Amygdala (tissue), 56 donors: Measurements from ENCODE around the gene EEF1A2.
A peak's percentile ranks its signal among the peaks of the same experiment; 100 is the strongest.

Source experiments
- DNase-seq, 56 donors: peaks; one replicate each; lab custom pipeline; 2025; lab: John Stamatoyannopoulos, UW

Gene EEF1A2

GRCh38 chr20:63501818-63502670 is 3.2 kb upstream of the EEF1A2 start:
- peak in 36 of 56 donors; percentile 5 to 81 (median 52) for DNase-seq

GRCh38 chr20:63500902-63501817 is 2.3 kb upstream of the EEF1A2 start:
- DNase-seq = no peak

GRCh38 chr20:63500151-63500901 is 1.4 kb upstream of the EEF1A2 start:
- DNase-seq = no peak

- DNase-seq = no peak
Measured at GRCh38 chr20:63499338-63499969, 571 bp upstream of the EEF1A2 start.

- DNase-seq = peak in 2 of 56 donors; percentile 17 to 47
Measured at GRCh38 chr20:63497946-63498935, 642 bp downstream of the EEF1A2 start.

- no peak for DNase-seq
Measured at GRCh38 chr20:63497138-63497945, 1.5 kb downstream of the EEF1A2 start.

- DNase-seq = no peak
Measured at GRCh38 chr20:63496596-63497120, 2.2 kb downstream of the EEF1A2 start.

GRCh38 chr20:63495741-63496595 is 2.9 kb downstream of the EEF1A2 start:
- peak in 31 of 56 donors; percentile 15 to 74 (median 42) for DNase-seq

- DNase-seq = no peak
Measured at GRCh38 chr20:63495167-63495720, 3.6 kb downstream of the EEF1A2 start.

GRCh38 chr20:63494420-63495166 is 4.3 kb downstream of the EEF1A2 start:
- DNase-seq = no peak

- DNase-seq = no peak
Measured at GRCh38 chr20:63494084-63494419, 4.8 kb downstream of the EEF1A2 start.

- no peak for DNase-seq
Measured at GRCh38 chr20:63493563-63494020, 5.3 kb downstream of the EEF1A2 start.

GRCh38 chr20:63492982-63493381 is 5.9 kb downstream of the EEF1A2 start:
- no peak for DNase-seq

- no peak for DNase-seq
Measured at GRCh38 chr20:63492518-63492917, 6.4 kb downstream of the EEF1A2 start.

- DNase-seq = no peak
Measured at GRCh38 chr20:63491635-63492230, 7.2 kb downstream of the EEF1A2 start.
